Glomerular endothelial cell (primary cell): ENCODE results near the gene OR2L2. TPM values are rescaled to one million over a fixed set of nuclear protein-coding genes. Genes with fewer than 3 reads are reported as not detected.
"Not testable (repeated sequence)": the region's sequence is repeated elsewhere in the genome, so short reads cannot be mapped to it uniquely, and the experiment has no call there.

ENCODE experiments used
- DNase-seq: peaks from one replicate; pipeline ENCODE4 v3.0.0-alpha.2; 2011; ENCODE audit warnings: low read depth, low spot score; ENCODE audit errors: extremely low read depth
- total RNA-seq: library from RNA; depleted of rRNA; stranded (reverse); fragments of >200 nt; gene quantifications from 2 replicates; pipeline ENCODE4 v1.2.3, GENCODE V29; 2015

Gene OR2L2
- not detected in 2 replicates for total RNA-seq

- DNase-seq = no peak
Measured at GRCh38 chr1:248029770-248030169, at the start of gene OR2L2. Gene OR2L2, plus strand, starts transcription at chr1:248030070. Its CDS starts 8,198 bp downstream, at chr1:248038268.

- DNase-seq = no peak
Measured at GRCh38 chr1:247992986-247993385, 36.9 kb upstream of the OR2L2 start.

- DNase-seq = no peak
Measured at GRCh38 chr1:247998811-247999210, 31.1 kb upstream of the OR2L2 start.

GRCh38 chr1:248000169-248000568, 29.7 kb upstream of the OR2L2 start:
- no peak for DNase-seq

GRCh38 chr1:248007778-248008177, 22.1 kb upstream of the OR2L2 start:
- no peak for DNase-seq

GRCh38 chr1:248009681-248010080, 20.2 kb upstream of the OR2L2 start:
- no peak for DNase-seq

- no peak for DNase-seq
Measured at GRCh38 chr1:248013229-248013710, 16.6 kb upstream of the OR2L2 start, which contains the start of gene OR2L5. Gene OR2L5, plus strand, starts transcription at chr1:248013660. Its CDS starts 8,288 bp downstream, at chr1:248021948.

GRCh38 chr1:248015803-248016202, 14.1 kb upstream of the OR2L2 start:
- DNase-seq = no peak

GRCh38 chr1:248045209-248045608, 15.3 kb downstream of the OR2L2 start:
- DNase-seq = no peak

- DNase-seq = no peak
Measured at GRCh38 chr1:248046536-248046935, 16.7 kb downstream of the OR2L2 start, which contains the start of gene OR2L3. Gene OR2L3, plus strand, starts transcription at chr1:248046836. Its CDS starts 13,846 bp downstream, at chr1:248060682.

GRCh38 chr1:248047008-248047407, 17.1 kb downstream of the OR2L2 start:
- DNase-seq = no peak

GRCh38 chr1:248054671-248055070, 24.8 kb downstream of the OR2L2 start:
- no peak for DNase-seq

- DNase-seq = no peak
Measured at GRCh38 chr1:248055261-248055660, 25.4 kb downstream of the OR2L2 start.

- DNase-seq = no peak
Measured at GRCh38 chr1:248065071-248065470, 35.2 kb downstream of the OR2L2 start.

- DNase-seq = no peak
Measured at GRCh38 chr1:248065604-248066003, 35.7 kb downstream of the OR2L2 start.

- not testable (repeated sequence) for DNase-seq
Measured at GRCh38 chr1:248083864-248084263, 54.0 kb downstream of the OR2L2 start.

Other genes with a start within 250 kb of the OR2L2 start
- gene OR14A16, start 206.0 kb upstream of the OR2L2 start, total RNA-seq = not detected in 2 replicates
- gene OR11L1, start 188.2 kb upstream of the OR2L2 start, total RNA-seq = not detected in 2 replicates
- 2.4 and 3.0 TPM in 2 replicates for gene TRIM58, start 172.9 kb upstream of the OR2L2 start, total RNA-seq
- 0.58 TPM in 1 of 2 replicates, not detected in the other for gene OR2W3, start 134.5 kb upstream of the OR2L2 start, total RNA-seq
- gene OR2T8, start 109.8 kb upstream of the OR2L2 start, total RNA-seq = not detected in 2 replicates
- not detected in 2 replicates for gene OR2AJ1, start 105.2 kb upstream of the OR2L2 start, total RNA-seq
- gene OR2L8, start 81.2 kb upstream of the OR2L2 start, total RNA-seq = not detected in 2 replicates
- gene OR2AK2, start 64.8 kb upstream of the OR2L2 start, total RNA-seq = not detected in 2 replicates
- not detected in 2 replicates for gene OR2L5, start 16.4 kb upstream of the OR2L2 start, total RNA-seq
- not detected in 2 replicates for gene OR2L3, start 16.8 kb downstream of the OR2L2 start, total RNA-seq
- not detected in 2 replicates for gene OR2L13, start 65.1 kb downstream of the OR2L2 start, total RNA-seq
- gene OR2M5, start 115.1 kb downstream of the OR2L2 start, total RNA-seq = not detected in 2 replicates
- gene OR2M2, start 144.8 kb downstream of the OR2L2 start, total RNA-seq = not detected in 2 replicates
- gene OR2M3, start 167.2 kb downstream of the OR2L2 start, total RNA-seq = not detected in 2 replicates
- not detected in 2 replicates for gene OR2M4, start 201.3 kb downstream of the OR2L2 start, total RNA-seq
- not detected in 2 replicates for gene OR2T33, start 247.9 kb downstream of the OR2L2 start, total RNA-seq